HCT116 (cell line): ENCODE results near the gene C2CD3. TPM values are rescaled to one million over a fixed set of nuclear protein-coding genes. Genes with fewer than 3 reads are reported as not detected.
"Not testable (repeated sequence)": the region's sequence is repeated elsewhere in the genome, so short reads cannot be mapped to it uniquely, and the experiment has no call there.

Experiments
- ATAC-seq: fragments of 200-7000 bp; cut with Tn5 transposase; 2 replicates; pipeline ENCODE4 v1.9.1; 2020; ENCODE audit warnings: mild to moderate bottlenecking, moderate library complexity
- BruUV-seq: library from RNA; stranded (reverse); fragments of 400-500 nt; replicated peaks from 2 replicates; lab custom pipeline; 2021; lab: Mats Ljungman, UMichigan
- CTCF ChIA-PET: fragments of 300-600 bp; sonication (Branson Sonifier 250); formaldehyde crosslinking; loops from one replicate; lab custom pipeline; 2021; ENCODE audit warnings: antibody characterized with exemption; lab: Charles Lee
- POLR2A ChIA-PET: fragments of 300-600, 350-600 bp; sonication (Branson Sonifier 250); formaldehyde crosslinking; loops from one replicate; lab custom pipeline; 2021; ENCODE audit warnings: antibody characterized with exemption; lab: Charles Lee
- RAD21 ChIA-PET, 2 experiments: fragments of 300-600 bp; sonication (Branson Sonifier 250); formaldehyde crosslinking; loops; one replicate each; lab custom pipeline; 2023; ENCODE audit warnings: low total read pairs in 2 of 2; ENCODE audit not compliant: uncharacterized antibody in 2 of 2, unreplicated experiment in 2 of 2, low non-redundant PET in 1 of 2; lab: Charles Lee
- DNase-seq: peaks from one replicate; pipeline ENCODE4 v3.0.0-alpha.2; 2010; ENCODE audit warnings: low read depth, low spot score
- H2AFZ ChIP-seq: fragments of 200-600 bp; shearing (Covaris generic), sonication (generic); 2 replicates; pipeline ENCODE4 v1.6.1; 2017; ENCODE audit warnings: low read depth, mixed run types, mixed read lengths, antibody characterized with exemption, low read length; ENCODE audit not compliant: poor library complexity, severe bottlenecking
- H3K27ac ChIP-seq: 2 replicates; pipeline ENCODE4 v1.5.1; 2012; ENCODE audit warnings: low read depth, low read length
- H3K27me3 ChIP-seq: fragments of 200-600 bp; sonication (generic); 2 replicates; pipeline ENCODE4 v1.6.1; 2016; ENCODE audit warnings: mixed run types, low read length, mixed read lengths; ENCODE audit not compliant: insufficient read depth
- H3K36me3 ChIP-seq, 2 experiments: fragments of 200-500 bp in 1 of 2; fragments of 200-600 bp in 1 of 2; sonication (Bioruptor generic) in 1 of 2; sonication (generic) in 1 of 2; 2 replicates each; pipeline versions ENCODE4 v1.5.1 to v1.6.1; 2014 to 2016; ENCODE audit warnings: low read length in 2 of 2, inconsistent platforms in 1 of 2, mixed read lengths in 1 of 2, mixed run types in 1 of 2; ENCODE audit not compliant: insufficient read depth in 2 of 2, control insufficient read depth in 1 of 2
- H3K4me1 ChIP-seq, 2 experiments: fragments of 200-600 bp in 1 of 2; sonication (generic) in 1 of 2; 2 replicates each; pipeline versions ENCODE4 v1.5.1 to v1.6.1; 2012 to 2017; ENCODE audit warnings: low read length in 2 of 2, inconsistent platforms in 1 of 2, mild to moderate bottlenecking in 1 of 2, mixed read lengths in 1 of 2, mixed run types in 1 of 2, moderate library complexity in 1 of 2; ENCODE audit not compliant: insufficient read depth in 2 of 2, control insufficient read depth in 1 of 2
- H3K4me2 ChIP-seq: fragments of 200-600 bp; sonication (generic); 2 replicates; pipeline ENCODE4 v1.6.1; 2017; ENCODE audit warnings: mixed run types, low read length, mixed read lengths
- H3K4me3 ChIP-seq, 2 experiments: fragments of 200-600 bp in 1 of 2; sonication (generic) in 1 of 2; replicated peaks in 1 of 2; 2 replicates each; pipeline ENCODE4 v1.5.1; 2011 to 2016; ENCODE audit warnings: low read length in 2 of 2, control low read depth in 1 of 2, low read depth in 1 of 2, mild to moderate bottlenecking in 1 of 2, mixed read lengths in 1 of 2, mixed run types in 1 of 2
- H3K79me2 ChIP-seq: fragments of 200-600 bp; sonication (generic); 2 replicates; pipeline ENCODE4 v1.6.1; 2017; ENCODE audit warnings: mild to moderate bottlenecking, mixed run types, low read length, moderate library complexity, mixed read lengths; ENCODE audit not compliant: insufficient read depth
- H3K9ac ChIP-seq: fragments of 200-600 bp; sonication (generic); 2 replicates; pipeline ENCODE4 v1.6.1; 2016; ENCODE audit warnings: low read length, mixed read lengths
- H3K9me2 ChIP-seq: fragments of 200-600 bp; sonication (generic), shearing (Covaris generic); 2 replicates; pipeline ENCODE4 v1.6.1; 2017; ENCODE audit warnings: mixed run types, mild to moderate bottlenecking, moderate library complexity; ENCODE audit not compliant: insufficient read depth
- H3K9me3 ChIP-seq, 2 experiments: fragments of 200-500 bp in 1 of 2; fragments of 200-600 bp in 1 of 2; sonication (Bioruptor generic) in 1 of 2; sonication (generic) in 1 of 2; 2 replicates each; pipeline ENCODE4 v1.6.1; 2014 to 2017; ENCODE audit warnings: low read length in 2 of 2, mixed read lengths in 2 of 2, inconsistent platforms in 1 of 2, low read depth in 1 of 2, mild to moderate bottlenecking in 1 of 2, mixed run types in 1 of 2, moderate library complexity in 1 of 2; ENCODE audit not compliant: control insufficient read depth in 1 of 2, insufficient read depth in 1 of 2
- H4K20me1 ChIP-seq: fragments of 200-600 bp; sonication (generic), shearing (Covaris generic); 2 replicates; pipeline ENCODE4 v1.6.1; 2017; ENCODE audit warnings: mixed run types, mild to moderate bottlenecking, moderate library complexity; ENCODE audit not compliant: insufficient read depth
- ATF3 ChIP-seq: IDR thresholded peaks from 2 replicates; pipeline ENCODE4 v1.6.1; 2012
- CBX3 ChIP-seq: IDR thresholded peaks from 2 replicates; pipeline ENCODE4 v1.6.1; 2012; ENCODE audit warnings: low read depth
- CEBPB ChIP-seq: IDR thresholded peaks from 2 replicates; pipeline ENCODE4 v1.6.1; 2012; ENCODE audit warnings: low read depth
- EGR1 ChIP-seq: IDR thresholded peaks from 2 replicates; pipeline ENCODE4 v1.6.1; 2012; ENCODE audit warnings: low read depth
- ELF1 ChIP-seq: IDR thresholded peaks from 2 replicates; pipeline ENCODE4 v1.6.1; 2012; ENCODE audit warnings: low read depth, borderline replicate concordance
- EZH2phosphoT487 ChIP-seq: fragments of 200-600 bp; IDR thresholded peaks from 2 replicates; pipeline ENCODE4 v1.6.1; 2018; ENCODE audit warnings: antibody characterized with exemption, borderline replicate concordance
- POLR2AphosphoS5 ChIP-seq: IDR thresholded peaks from 2 replicates; pipeline ENCODE4 v1.6.1; 2011; ENCODE audit warnings: mild to moderate bottlenecking, low read depth, low read length, moderate library complexity
- RAD21 ChIP-seq: IDR thresholded peaks from 2 replicates; pipeline ENCODE4 v1.6.1; 2012; ENCODE audit warnings: low read depth, mild to moderate bottlenecking
- SIN3A ChIP-seq: IDR thresholded peaks from 2 replicates; pipeline ENCODE4 v1.6.1; 2012; ENCODE audit warnings: low read depth
- SP1 ChIP-seq: IDR thresholded peaks from 2 replicates; pipeline ENCODE4 v1.6.1; 2012; ENCODE audit warnings: low read depth
- SRF ChIP-seq: IDR thresholded peaks from 2 replicates; pipeline ENCODE4 v1.6.1; 2012; ENCODE audit warnings: low read depth
- intact Hi-C: fragments of 100-400 bp; cut with micrococcal nuclease; formaldehyde crosslinking; loops from 2 replicates; pipeline ENCODE4 v1.10.0; 2022
- total RNA-seq: library from RNA; stranded (reverse); gene quantifications from one replicate; pipeline ENCODE4 v1.2.1, GENCODE V29; 2021; ENCODE audit not compliant: unreplicated experiment
- TF ChIP-seq, protein P1 (sequence below), 3 experiments: fragments of 200-600 bp in 1 of 3; sonication (generic) in 1 of 3; IDR thresholded peaks in 2 of 3; conservative IDR thresholded peaks in 1 of 3; 2 replicates each; pipeline ENCODE4 v1.5.1; 2012 to 2017; ENCODE audit warnings: low read depth in 2 of 3, low read length in 2 of 3, antibody characterized with exemption in 1 of 3, borderline replicate concordance in 1 of 3, control low read depth in 1 of 3, mild to moderate bottlenecking in 1 of 3, mixed read lengths in 1 of 3, mixed run types in 1 of 3, moderate library complexity in 1 of 3; ENCODE audit not compliant: insufficient read depth in 1 of 3

The C2CD3 gene
- total RNA-seq, 1 experiment from 2014 or later, result 30.6 TPM

- POLR2A ChIA-PET, result no interaction called here
- H3K27ac ChIP-seq, result no peak overlapping the region
- no peak for ATAC-seq
- H3K9me2 ChIP-seq, result no peaks in the 10 kb centered on the region
- no peaks in the 10 kb centered on the region for H3K27me3 ChIP-seq
- H3K79me2 ChIP-seq, result no peaks in the 10 kb centered on the region
- H2AFZ ChIP-seq, result no peak overlapping the region
- CTCF ChIA-PET, result no interaction called here
- no peaks in the 10 kb centered on the region for H4K20me1 ChIP-seq
- H3K9me3 ChIP-seq, result no peaks in the 10 kb centered on the region
- H3K9ac ChIP-seq, result no peak overlapping the region
- H3K4me2 ChIP-seq, result no peak overlapping the region
- DNase-seq, result no peak
- peaks cover 10 to 17% of the 10 kb centered on the region in 2 experiments; a peak in 3 of 4 replicates for H3K36me3 ChIP-seq
- H3K4me1 ChIP-seq, result no peaks in the 10 kb centered on the region
- RAD21 ChIA-PET, result no interaction called here
- BruUV-seq, result no TSS peak
- intact Hi-C loops, result no loop called here
- H3K4me3 ChIP-seq, result no peak overlapping the region
- TF ChIP-seq CEBPB (no peak), SP1 (no peak), ELF1 (no peak)
- TF ChIP-seq, all 23 proteins: peak for 0
Observed at GRCh38 chr11:74085542-74085892, 85.3 kb downstream of the C2CD3 start.

- TF ChIP-seq EZH2phosphoT487, result no peak
- no peak for TF ChIP-seq ATF3
- TF ChIP-seq, protein P1, sequence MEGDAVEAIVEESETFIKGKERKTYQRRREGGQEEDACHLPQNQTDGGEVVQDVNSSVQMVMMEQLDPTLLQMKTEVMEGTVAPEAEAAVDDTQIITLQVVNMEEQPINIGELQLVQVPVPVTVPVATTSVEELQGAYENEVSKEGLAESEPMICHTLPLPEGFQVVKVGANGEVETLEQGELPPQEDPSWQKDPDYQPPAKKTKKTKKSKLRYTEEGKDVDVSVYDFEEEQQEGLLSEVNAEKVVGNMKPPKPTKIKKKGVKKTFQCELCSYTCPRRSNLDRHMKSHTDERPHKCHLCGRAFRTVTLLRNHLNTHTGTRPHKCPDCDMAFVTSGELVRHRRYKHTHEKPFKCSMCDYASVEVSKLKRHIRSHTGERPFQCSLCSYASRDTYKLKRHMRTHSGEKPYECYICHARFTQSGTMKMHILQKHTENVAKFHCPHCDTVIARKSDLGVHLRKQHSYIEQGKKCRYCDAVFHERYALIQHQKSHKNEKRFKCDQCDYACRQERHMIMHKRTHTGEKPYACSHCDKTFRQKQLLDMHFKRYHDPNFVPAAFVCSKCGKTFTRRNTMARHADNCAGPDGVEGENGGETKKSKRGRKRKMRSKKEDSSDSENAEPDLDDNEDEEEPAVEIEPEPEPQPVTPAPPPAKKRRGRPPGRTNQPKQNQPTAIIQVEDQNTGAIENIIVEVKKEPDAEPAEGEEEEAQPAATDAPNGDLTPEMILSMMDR (IDR thresholded peaks at IDR 0.05 in 2 of 3, conservative IDR thresholded peaks at IDR 0.05 in 1 of 3; ENCODE audit: borderline replicate concordance in 1 of 3, insufficient read depth in 1 of 3, low read depth in 2 of 3, low read length in 2 of 3), result no peak
- TF ChIP-seq POLR2AphosphoS5, result no peak
- no peak for TF ChIP-seq CEBPB
- TF ChIP-seq EGR1, result no peak
- TF ChIP-seq RAD21, result no peak
- no peak for TF ChIP-seq CBX3
- TF ChIP-seq SIN3A, result no peak
- TF ChIP-seq SRF, result no peak
- TF ChIP-seq, all 23 proteins: peak for 0
- no peak overlapping the region for H3K27ac ChIP-seq
- H4K20me1 ChIP-seq, result no peaks in the 10 kb centered on the region
- ChIA-PET CTCF (no interaction called here), RAD21 (no interaction called here), POLR2A (no interaction called here)
- DNase-seq (no peak), ATAC-seq (no peak)
- no peaks in the 10 kb centered on the region for H3K9me2 ChIP-seq
- no peak overlapping the region for H3K4me2 ChIP-seq
- H3K4me1 ChIP-seq, result no peaks in the 10 kb centered on the region
- H2AFZ ChIP-seq, result no peak overlapping the region
- no peaks in the 10 kb centered on the region for H3K79me2 ChIP-seq
- H3K9me3 ChIP-seq, result no peaks in the 10 kb centered on the region
- intact Hi-C loops, result no loop called here
- no peak overlapping the region for H3K9ac ChIP-seq
- H3K4me3 ChIP-seq, result no peak overlapping the region
- H3K27me3 ChIP-seq, result no peaks in the 10 kb centered on the region
- H3K36me3 ChIP-seq, result peaks cover 10 to 14% of the 10 kb centered on the region in 2 experiments; a peak in 3 of 4 replicates
- BruUV-seq, result no TSS peak
Observed at GRCh38 chr11:74084796-74085541, 85.8 kb downstream of the C2CD3 start.

DNA sequence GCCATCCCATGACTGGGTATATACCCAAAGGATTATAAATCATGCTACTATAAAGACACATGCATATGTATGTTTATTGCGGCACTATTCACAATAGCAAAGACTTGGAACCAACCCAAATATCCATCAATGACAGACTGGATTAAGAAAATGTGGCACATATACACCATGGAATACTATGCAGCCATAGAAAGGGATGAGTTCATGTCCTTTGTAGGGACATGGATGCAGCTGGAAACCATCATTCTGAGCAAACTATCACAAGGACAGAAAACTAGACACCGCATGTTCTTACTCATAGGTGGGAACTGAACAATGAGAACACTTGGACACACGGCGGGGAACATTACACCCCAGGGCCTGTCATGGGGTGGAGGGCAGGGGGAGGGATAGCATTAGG lies 86.9 kb downstream of the C2CD3 start:
- H3K9me3 ChIP-seq, RAD21 ChIA-PET, H4K20me1 ChIP-seq, H3K9me2 ChIP-seq, CTCF ChIA-PET, H3K27me3 ChIP-seq, DNase-seq, H3K27ac ChIP-seq, POLR2A ChIA-PET, H3K79me2 ChIP-seq, H2AFZ ChIP-seq, ATAC-seq, H3K4me2 ChIP-seq, H3K4me3 ChIP-seq, BruUV-seq, H3K9ac ChIP-seq, H3K4me1 ChIP-seq, intact Hi-C loops: not testable (repeated sequence)
- H3K36me3 ChIP-seq, result peaks cover 7 to 10% of the 10 kb centered on the region in 2 experiments; a peak in 3 of 4 replicates
